Endometrial microvascular endothelial cells (primary cell): Measurements from ENCODE around the gene SHLD3. TPM values are rescaled to one million over a fixed set of nuclear protein-coding genes. Genes with fewer than 3 reads are reported as not detected.
"Not testable (repeated sequence)": the region's sequence is repeated elsewhere in the genome, so short reads cannot be mapped to it uniquely, and the experiment has no call there.

ENCODE experiments used
- in situ Hi-C: cut with HindIII; loops from 2 replicates; pipeline ENCODE4 v1.10.0; 2017; ENCODE audit warnings: low sequenced_read_pairs, low pct_unique_long_range_greater_than_20kb; ENCODE audit errors: inconsistent ontology term
- total RNA-seq: library from RNA; depleted of rRNA; stranded (reverse); fragments of >200 nt; gene quantifications from one replicate; pipeline ENCODE4 v1.2.3, GENCODE V29; 2015; ENCODE audit errors: inconsistent ontology term

The SHLD3 gene
- 1.1 TPM for total RNA-seq

- in situ Hi-C loops, result no loop called here
Observed at GRCh38 chr5:65624571-65625555, at the start of gene SHLD3, which contains the start of gene TRAPPC13. Gene SHLD3 (plus strand): TSS chr5:65625027. CDS start chr5:65629588, 4,561 bp downstream. Gene TRAPPC13 (plus strand): TSS chr5:65625027. CDS start chr5:65625061, 34 bp downstream.

- in situ Hi-C loops, result no loop called here
Observed at GRCh38 chr5:65577141-65577540, 47.7 kb upstream of the SHLD3 start.

DNA sequence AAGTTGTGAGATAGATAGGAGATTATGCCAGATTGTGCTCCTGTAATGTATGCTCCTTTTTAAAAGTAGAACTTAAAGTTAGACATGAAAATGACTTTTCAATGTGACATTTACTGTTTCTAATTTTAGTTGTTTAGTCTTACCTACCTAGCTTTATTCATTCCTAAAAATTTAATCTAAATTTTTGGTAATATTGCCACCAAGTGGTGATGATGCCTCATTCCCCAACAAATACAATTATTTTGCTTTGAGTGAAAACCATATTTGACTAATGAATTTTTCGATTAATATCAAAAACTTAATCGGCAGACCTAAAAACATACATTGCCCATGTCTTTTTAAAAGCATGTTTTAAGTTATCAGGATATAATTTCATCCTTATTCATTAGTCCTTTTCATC, 36.1 kb upstream of the SHLD3 start:
- in situ Hi-C loops, result no loop called here

DNA sequence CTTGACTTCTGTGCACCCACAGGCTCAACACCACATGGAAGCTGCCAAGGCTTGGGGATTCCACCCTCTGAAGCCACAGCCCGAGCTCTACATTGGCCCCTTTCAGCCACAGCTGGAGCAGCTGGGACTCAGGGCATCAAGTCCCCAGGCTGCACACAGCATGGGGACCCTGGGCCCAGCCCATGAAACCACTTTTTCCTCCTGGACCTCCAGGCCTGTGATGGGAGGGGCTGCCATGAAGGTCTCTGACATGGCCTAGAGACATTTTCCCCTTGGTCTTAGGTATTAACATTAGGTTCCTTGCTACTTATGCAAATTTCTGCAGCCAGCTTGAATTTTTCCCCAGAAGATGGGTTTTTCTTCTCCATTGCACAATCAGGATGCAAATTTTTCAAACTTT, 23.1 kb upstream of the SHLD3 start:
- in situ Hi-C loops, result not testable (repeated sequence)

DNA sequence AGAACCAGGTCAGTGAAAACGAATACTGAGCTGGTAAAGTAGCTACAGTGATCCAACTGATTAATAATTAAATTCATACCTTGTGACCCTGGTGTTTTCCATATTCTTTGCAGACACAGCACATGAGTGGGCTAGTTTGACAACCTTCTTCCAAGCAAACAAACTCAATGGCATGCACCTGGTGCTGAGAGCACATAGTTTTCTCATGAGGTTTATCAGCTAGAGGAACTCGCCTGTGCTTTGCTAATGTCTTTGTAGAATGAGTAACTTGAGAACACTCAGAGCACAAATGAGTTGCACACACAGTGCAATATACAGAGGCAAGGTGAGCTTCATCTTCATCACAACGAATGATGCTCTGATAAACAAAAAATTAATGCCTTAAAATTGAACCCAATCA, 13.3 kb upstream of the SHLD3 start:
- in situ Hi-C loops, result no loop called here

DNA sequence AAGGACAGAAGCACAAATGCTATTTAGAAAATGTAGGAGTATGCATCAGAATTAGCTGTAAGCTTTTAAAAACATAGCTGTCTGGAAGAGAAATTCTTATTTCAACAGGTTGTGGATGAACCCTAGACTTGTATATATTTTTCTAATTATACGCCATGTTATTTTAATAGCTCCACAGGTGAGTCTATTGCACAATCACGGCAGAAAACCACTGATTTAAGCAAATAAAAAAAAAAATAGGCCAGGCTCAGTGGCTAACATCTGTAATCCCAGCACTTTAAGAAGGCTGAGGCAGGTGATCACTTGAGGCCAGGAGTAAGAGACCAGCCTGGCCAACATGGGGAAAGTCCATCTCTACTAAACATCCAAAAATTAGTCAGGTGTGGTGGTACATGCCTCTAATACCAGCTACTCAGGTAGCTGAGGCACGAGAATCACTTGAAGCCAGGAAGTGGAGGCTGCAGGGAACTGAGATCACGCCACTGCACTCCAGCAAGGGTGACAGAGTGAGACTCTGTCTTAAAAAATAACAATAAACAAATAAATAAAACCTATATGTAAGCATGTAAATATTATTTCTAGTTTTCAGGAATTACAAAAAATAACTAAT, 12.4 kb upstream of the SHLD3 start:
- in situ Hi-C loops, result no loop called here

GRCh38 chr5:65620021-65620420, 4.8 kb upstream of the SHLD3 start:
- in situ Hi-C loops, result no loop called here

- in situ Hi-C loops, result not testable (repeated sequence)
Observed at GRCh38 chr5:65621961-65622360, 2.9 kb upstream of the SHLD3 start.

- in situ Hi-C loops, result no loop called here
Observed at GRCh38 chr5:65623482-65623881, 1.3 kb upstream of the SHLD3 start.

GRCh38 chr5:65624025-65624570, 729 bp upstream of the SHLD3 start, which contains the start of gene TRIM23:
Gene TRIM23 (minus strand): TSS chr5:65624333. CDS start chr5:65624274, 59 bp downstream.
- in situ Hi-C loops, result no loop called here

GRCh38 chr5:65625743-65626142, 916 bp downstream of the SHLD3 start:
- in situ Hi-C loops, result no loop called here

GRCh38 chr5:65630981-65631380, 6.2 kb downstream of the SHLD3 start:
- in situ Hi-C loops, result no loop called here

GRCh38 chr5:65640240-65640639, 15.4 kb downstream of the SHLD3 start:
- in situ Hi-C loops, result no loop called here

- in situ Hi-C loops, result no loop called here
Observed at GRCh38 chr5:65646938-65647337, 22.1 kb downstream of the SHLD3 start.

DNA sequence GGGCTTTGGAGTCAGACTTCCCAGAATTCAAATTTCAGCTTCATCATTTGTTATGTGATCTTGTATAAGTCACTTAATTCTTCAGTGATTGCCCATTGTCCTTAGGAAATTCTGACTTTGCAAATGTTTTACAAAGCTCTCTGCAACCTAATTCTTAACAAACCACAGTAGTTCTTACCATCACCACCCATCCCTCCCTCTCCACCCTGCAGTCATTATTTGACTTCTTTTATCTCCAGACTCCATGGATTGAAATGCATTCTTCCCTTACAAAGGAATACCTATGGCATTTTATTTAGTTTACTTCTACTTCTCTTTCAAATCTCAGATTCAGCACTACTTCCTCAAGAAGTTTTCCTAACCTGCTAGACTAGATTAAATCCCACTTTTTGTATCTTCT, 23.1 kb downstream of the SHLD3 start:
- in situ Hi-C loops, result no loop called here

GRCh38 chr5:65651144-65651543, 26.3 kb downstream of the SHLD3 start:
- in situ Hi-C loops, result no loop called here

DNA sequence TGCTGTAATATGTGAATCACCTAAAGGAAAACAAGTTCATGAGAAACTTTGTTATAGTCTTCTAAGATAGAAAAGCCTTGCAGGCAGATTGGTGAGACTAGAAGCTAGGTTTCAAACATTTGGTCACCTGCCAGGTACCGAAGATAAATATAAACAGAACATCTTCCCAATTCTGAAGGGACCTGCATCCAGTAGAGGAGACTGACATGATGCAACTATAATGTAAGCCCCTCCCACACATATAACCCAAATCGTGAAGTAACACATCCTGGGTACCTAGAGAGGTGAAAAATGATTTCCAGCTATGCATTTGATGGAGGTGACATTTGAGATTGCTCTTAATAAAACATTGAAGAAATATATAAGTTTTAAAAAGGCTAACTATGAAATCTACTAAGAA, 29.9 kb downstream of the SHLD3 start:
- in situ Hi-C loops, result no loop called here

GRCh38 chr5:65663804-65664521, 39.1 kb downstream of the SHLD3 start:
- in situ Hi-C loops, result no loop called here

DNA sequence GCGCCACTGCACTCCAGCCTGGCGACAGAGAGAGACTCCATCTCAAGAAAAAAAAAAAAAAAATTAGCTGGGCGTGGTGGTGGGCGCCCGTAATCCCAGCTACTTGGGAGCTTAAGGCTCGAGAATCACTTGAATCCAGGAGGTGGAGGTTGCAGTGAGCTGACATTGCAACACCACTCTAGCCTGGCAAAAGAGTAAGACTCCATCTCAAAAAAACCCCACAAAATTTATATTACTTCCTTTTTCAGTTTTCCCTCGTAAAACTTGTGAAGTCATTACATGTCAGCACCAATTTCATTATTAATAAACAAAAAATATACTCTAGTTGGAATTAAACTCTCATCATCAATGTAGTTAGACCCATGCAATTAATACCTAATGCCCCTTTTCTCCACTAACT, 43.9 kb downstream of the SHLD3 start:
- in situ Hi-C loops, result no loop called here
